Upper lobe of left lung (tissue), 6 donors: Measurements from ENCODE around the gene COA3. TPM values are rescaled to one million over a fixed set of nuclear protein-coding genes. Genes with fewer than 3 reads are reported as not detected.

ENCODE experiments used
- ATAC-seq, 2 donors: fragments of 200-7000 bp; cut with Tn5 transposase; one replicate each; pipeline ENCODE4 v1.9.1; 2022; ENCODE audit warnings: mild to moderate bottlenecking in 2 of 2, moderate library complexity in 2 of 2; ENCODE audit not compliant: low FRiP score in 2 of 2
- DNase-seq, 2 donors: peaks; one replicate each; pipeline ENCODE4 v3.0.0-alpha.2; 2019 to 2020
- H3K27ac ChIP-seq, 4 donors: fragments of 200-600 bp; sonication (generic); one replicate each; pipeline ENCODE4 v1.5.1; 2016 to 2019
- H3K27me3 ChIP-seq, 4 donors: fragments of 200-600 bp; sonication (generic); one replicate each; pipeline ENCODE4 v1.5.1; 2017 to 2019
- H3K36me3 ChIP-seq, 4 donors: fragments of 200-600 bp; sonication (generic); one replicate each; pipeline ENCODE4 v1.5.1; 2016 to 2019
- H3K4me1 ChIP-seq, 4 donors: fragments of 200-600 bp; sonication (generic); one replicate each; pipeline ENCODE4 v1.5.1; 2018 to 2019
- H3K4me3 ChIP-seq, 4 donors: fragments of 200-600 bp; sonication (generic); one replicate each; pipeline ENCODE4 v1.5.1; 2017 to 2019; ENCODE audit warnings: mild to moderate bottlenecking in 2 of 4, moderate library complexity in 1 of 4
- H3K9me3 ChIP-seq, 4 donors: fragments of 200-600 bp; sonication (generic); one replicate each; pipeline ENCODE4 v1.5.1; 2018 to 2019
- EP300 ChIP-seq, 4 donors: sonication (generic); formaldehyde crosslinking; IDR thresholded peaks; one replicate each; pipeline ENCODE4 v1.5.1; 2017; ENCODE audit warnings: antibody characterized with exemption in 4 of 4, control low read depth in 2 of 4
- POLR2A ChIP-seq, 4 donors: fragments of 450-650 bp; IDR thresholded peaks; one replicate each; pipeline ENCODE4 v1.5.1; 2016 to 2017; ENCODE audit warnings: antibody characterized with exemption in 4 of 4, mild to moderate bottlenecking in 2 of 4
- POLR2AphosphoS5 ChIP-seq, 2 donors: sonication (generic); formaldehyde crosslinking; IDR thresholded peaks; one replicate each; pipeline ENCODE4 v1.5.1; 2017; ENCODE audit warnings: antibody characterized with exemption in 2 of 2
- whole genome bisulfite sequencing, 2 donors: methylation state at CpG; one replicate each; pipeline ENCODE4 v1.1.5; 2017 to 2018; 5-methylcytosine and 5-hydroxymethylcytosine counted together
- total RNA-seq, 6 donors: library from RNA; depleted of rRNA in 4 of 6; stranded (reverse); fragments of >200 nt in 4 of 6; gene quantifications; one replicate each; pipeline versions ENCODE4 v1.1.0 to v1.2.1, GENCODE V29; 2016 to 2021
- TF ChIP-seq, protein P1 (sequence below), 6 experiments: fragments of 450-650 bp in 4 of 6; fragments of 200-600 bp in 2 of 6; sonication (generic) in 2 of 6; IDR thresholded peaks; one replicate each; pipeline ENCODE4 v1.5.1; 2016 to 2019; ENCODE audit warnings: antibody characterized with exemption in 6 of 6
- donor health status: DM: no; HTN: no; CAD: no; lungs with moderate emphysema.
- donor health status: DM: no; HTN: yes; CAD: no; lungs with severe emphysema.

The COA3 gene
- total RNA-seq, 6 donors from 2014 or later = 23.3 to 95.3 (median 67.4) TPM

DNA sequence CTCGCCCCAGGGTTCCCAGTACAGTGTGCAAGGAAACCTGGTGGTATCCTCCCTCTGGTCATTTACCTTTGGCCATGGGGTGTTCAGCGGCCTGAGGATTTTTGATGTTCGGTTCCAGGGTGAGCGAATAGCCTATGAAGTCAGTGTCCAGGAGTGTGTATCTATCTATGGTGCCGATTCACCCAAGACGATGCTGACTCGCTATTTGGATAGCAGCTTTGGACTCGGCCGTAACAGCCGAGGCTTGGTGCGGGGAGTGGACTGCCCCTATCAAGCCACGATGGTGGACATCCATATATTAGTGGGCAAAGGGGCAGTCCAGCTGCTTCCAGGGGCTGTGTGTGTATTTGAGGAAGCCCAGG is 47.0 kb upstream of the COA3 start:
- no peak for DNase-seq
- Histone ChIP-seq H3K4me1 (peaks cover 37 to 55% (median 44%) of the 10 kb centered on the region in 4 donors), H3K9me3 (no peaks in the 10 kb centered on the region), H3K27me3 (no peaks in the 10 kb centered on the region), H3K27ac (peak overlapping the region; percentile 57 to 77 (median 74)), H3K4me3 (no peak overlapping the region), H3K36me3 (peaks cover 7 to 55% (median 44%) of the 10 kb centered on the region in 4 donors)
- 95 to 97% methylated on average over 9 to 12 of the region's 12 CpGs for WGBS, 2 donors
- no peak for ATAC-seq
- TF ChIP-seq, protein P1, sequence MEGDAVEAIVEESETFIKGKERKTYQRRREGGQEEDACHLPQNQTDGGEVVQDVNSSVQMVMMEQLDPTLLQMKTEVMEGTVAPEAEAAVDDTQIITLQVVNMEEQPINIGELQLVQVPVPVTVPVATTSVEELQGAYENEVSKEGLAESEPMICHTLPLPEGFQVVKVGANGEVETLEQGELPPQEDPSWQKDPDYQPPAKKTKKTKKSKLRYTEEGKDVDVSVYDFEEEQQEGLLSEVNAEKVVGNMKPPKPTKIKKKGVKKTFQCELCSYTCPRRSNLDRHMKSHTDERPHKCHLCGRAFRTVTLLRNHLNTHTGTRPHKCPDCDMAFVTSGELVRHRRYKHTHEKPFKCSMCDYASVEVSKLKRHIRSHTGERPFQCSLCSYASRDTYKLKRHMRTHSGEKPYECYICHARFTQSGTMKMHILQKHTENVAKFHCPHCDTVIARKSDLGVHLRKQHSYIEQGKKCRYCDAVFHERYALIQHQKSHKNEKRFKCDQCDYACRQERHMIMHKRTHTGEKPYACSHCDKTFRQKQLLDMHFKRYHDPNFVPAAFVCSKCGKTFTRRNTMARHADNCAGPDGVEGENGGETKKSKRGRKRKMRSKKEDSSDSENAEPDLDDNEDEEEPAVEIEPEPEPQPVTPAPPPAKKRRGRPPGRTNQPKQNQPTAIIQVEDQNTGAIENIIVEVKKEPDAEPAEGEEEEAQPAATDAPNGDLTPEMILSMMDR (IDR thresholded peaks at IDR 0.05) = no peak
- TF ChIP-seq EP300 (IDR thresholded peaks at IDR 0.05) (no peak), POLR2A (IDR thresholded peaks at IDR 0.05) (no peak), POLR2AphosphoS5 (IDR thresholded peaks at IDR 0.05) (no peak)

DNA sequence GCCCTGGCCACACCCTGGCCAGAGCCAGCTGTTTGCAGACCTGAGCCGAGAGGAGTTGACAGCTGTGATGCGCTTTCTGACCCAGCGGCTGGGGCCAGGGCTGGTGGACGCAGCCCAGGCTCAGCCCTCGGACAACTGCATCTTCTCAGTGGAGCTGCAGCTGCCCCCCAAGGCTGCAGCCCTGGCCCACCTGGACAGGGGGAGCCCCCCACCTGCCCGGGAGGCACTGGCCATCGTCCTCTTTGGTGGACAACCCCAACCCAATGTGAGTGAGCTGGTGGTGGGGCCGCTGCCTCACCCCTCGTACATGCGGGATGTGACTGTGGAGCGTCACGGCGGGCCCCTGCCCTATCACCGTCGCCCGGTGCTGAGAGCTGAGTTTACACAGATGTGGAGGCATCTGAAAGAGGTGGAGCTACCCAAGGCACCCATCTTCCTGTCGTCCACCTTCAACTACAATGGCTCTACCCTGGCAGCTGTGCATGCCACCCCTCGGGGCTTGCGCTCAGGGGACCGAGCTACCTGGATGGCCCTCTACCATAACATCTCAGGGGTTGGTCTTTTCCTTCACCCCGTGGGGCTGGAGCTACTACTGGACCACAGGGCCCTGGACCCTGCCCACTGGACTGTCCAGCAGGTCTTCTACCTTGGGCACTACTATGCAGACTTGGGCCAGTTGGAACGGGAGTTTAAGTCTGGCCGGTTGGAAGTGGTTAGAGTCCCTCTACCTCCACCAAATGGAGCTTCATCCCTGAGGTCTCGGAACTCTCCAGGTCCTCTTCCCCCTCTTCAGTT is 46.5 kb upstream of the COA3 start:
- ATAC-seq (peak in 1 of 2 donors; percentile 3), DNase-seq (peak in 1 of 2 donors; percentile 71)
- TF ChIP-seq, protein P1 (IDR thresholded peaks at IDR 0.05) = no peak
- TF ChIP-seq POLR2A (IDR thresholded peaks at IDR 0.05) (no peak), POLR2AphosphoS5 (IDR thresholded peaks at IDR 0.05) (no peak), EP300 (IDR thresholded peaks at IDR 0.05) (no peak)
- Histone ChIP-seq H3K27me3 (no peaks in the 10 kb centered on the region), H3K9me3 (no peaks in the 10 kb centered on the region), H3K36me3 (peaks cover 12 to 61% (median 50%) of the 10 kb centered on the region in 4 donors), H3K4me1 (peaks cover 37 to 51% (median 40%) of the 10 kb centered on the region in 4 donors), H3K4me3 (no peak overlapping the region), H3K27ac (peak overlapping the region; percentile 57 to 77 (median 74))
- WGBS, 2 donors = 95 to 96% methylated on average over 9 to 18 of the region's 24 CpGs

DNA sequence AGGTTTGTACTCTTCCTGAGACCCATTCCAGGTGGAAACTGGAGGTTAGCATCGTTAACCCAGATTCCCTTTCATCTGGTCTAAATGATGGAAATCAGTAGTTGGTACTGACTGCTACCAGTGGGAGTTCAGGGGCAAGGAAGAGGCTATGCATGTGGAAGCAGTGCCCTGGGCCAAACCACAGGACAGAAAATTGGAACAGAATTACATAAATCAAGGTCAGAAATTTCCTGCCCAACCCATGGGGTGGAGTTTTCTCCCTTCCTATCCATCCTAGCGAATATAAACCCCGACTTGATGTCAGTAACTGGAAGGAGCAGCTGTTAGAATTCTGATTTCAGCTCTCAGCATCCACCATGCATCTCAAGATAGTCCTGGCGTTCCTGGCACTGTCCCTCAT is 45.8 kb upstream of the COA3 start, which contains the start of gene AOC2:
Gene AOC2, plus strand, starts transcription at position 310 of the 400 bp plus-strand sequence. Its CDS starts 47 bp downstream, at position 357.
- peaks cover 34 to 46% (median 35%) of the 10 kb centered on the region in 4 donors for H3K4me1 ChIP-seq
- no peak for TF ChIP-seq POLR2A (IDR thresholded peaks at IDR 0.05)
- TF ChIP-seq, protein P1 (IDR thresholded peaks at IDR 0.05) = no peak
- TF ChIP-seq POLR2AphosphoS5 (IDR thresholded peaks at IDR 0.05) = no peak
- TF ChIP-seq EP300 (IDR thresholded peaks at IDR 0.05) = no peak

DNA sequence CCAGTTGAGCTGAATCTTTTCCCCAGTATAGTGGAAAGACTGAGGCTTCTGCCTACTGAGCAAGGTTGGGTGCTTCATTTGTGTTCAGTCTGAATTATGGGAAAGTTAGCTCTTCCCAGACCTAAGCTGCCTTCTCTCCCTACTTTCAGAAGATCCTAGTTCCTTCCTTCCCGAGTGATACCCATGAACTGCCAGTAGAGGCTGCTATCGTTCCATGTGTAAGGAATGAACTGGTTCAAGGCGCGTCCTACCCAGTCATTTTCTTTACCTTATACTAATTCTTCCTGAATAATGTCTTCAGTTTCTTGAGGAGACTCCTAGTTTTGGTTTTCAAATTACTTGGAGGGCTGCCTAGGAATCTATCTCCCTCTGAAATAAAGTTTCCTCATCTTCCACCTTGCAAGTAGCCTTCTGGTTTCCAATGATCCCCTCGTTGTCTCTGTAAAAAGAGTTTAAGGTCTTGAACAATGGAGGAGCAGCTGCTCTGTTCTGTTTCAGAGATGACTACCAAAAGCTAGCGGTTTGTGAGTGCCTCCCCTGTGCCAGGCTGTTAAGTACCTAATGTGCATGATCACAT is 44.9 kb upstream of the COA3 start:
- Histone ChIP-seq H3K9me3 (no peaks in the 10 kb centered on the region), H3K4me1 (peaks cover 32 to 46% (median 34%) of the 10 kb centered on the region in 4 donors), H3K27ac (peak overlapping the region; percentile 9 to 73 (median 38)), H3K4me3 (no peak overlapping the region), H3K36me3 (peaks cover 27 to 76% (median 65%) of the 10 kb centered on the region in 4 donors), H3K27me3 (no peaks in the 10 kb centered on the region)
- peak; percentile 69 to 80 for ATAC-seq
- WGBS, 2 donors = 36 to 39% methylated on average over 6 of the region's 6 CpGs
- TF ChIP-seq, protein P1 (IDR thresholded peaks at IDR 0.05) = peak; percentile 80 to 92 (median 86)
- no peak for TF ChIP-seq EP300 (IDR thresholded peaks at IDR 0.05)
- no peak for TF ChIP-seq POLR2AphosphoS5 (IDR thresholded peaks at IDR 0.05)
- no peak for DNase-seq

More for the DNA sequence above, 45.8 kb upstream of the COA3 start, which contains the start of gene AOC2:
- H3K36me3 ChIP-seq = peaks cover 19 to 68% (median 56%) of the 10 kb centered on the region in 4 donors
- no peaks in the 10 kb centered on the region for H3K27me3 ChIP-seq
- H3K9me3 ChIP-seq = no peaks in the 10 kb centered on the region
- WGBS, 2 donors = 52 to 58% methylated on average over 4 of the region's 4 CpGs
- ATAC-seq (no peak), DNase-seq (no peak)
- H3K4me3 ChIP-seq = no peak within 1 kb of the TSS
- H3K27ac ChIP-seq = peak within 1 kb of the TSS; percentile 57 to 77 (median 74)
